ENCODE results near the gene UBE2Z. TPM values are rescaled to one million over a fixed set of nuclear protein-coding genes. Genes with fewer than 3 reads are reported as not detected.

The UBE2Z gene
- total and polyA plus RNA-seq, 7 experiments from 2014 or later = 52.1 to 96.6 (median 74.5) TPM

- Histone ChIP-seq H3K4me3 (ENCODE audit: low read length) (no peak overlapping the region), H3K4me1 (ENCODE audit: control insufficient read depth in 2 of 2, insufficient read depth in 2 of 2, low read length in 2 of 2) (no peaks in the 10 kb centered on the region), H3K36me3 (ENCODE audit: control insufficient read depth in 2 of 3, insufficient read depth in 3 of 3, low read length in 3 of 3) (peaks cover 28 to 96% (median 49%) of the 10 kb centered on the region in 3 experiments), H3K27me3 (ENCODE audit: control insufficient read depth in 2 of 2, insufficient read depth in 2 of 2, low read length in 2 of 2) (no peaks in the 10 kb centered on the region), H3K27ac (ENCODE audit: low read depth, low read length) (no peak overlapping the region), H3K9me3 (ENCODE audit: control insufficient read depth in 2 of 3, low read length in 3 of 3) (no peaks in the 10 kb centered on the region)
- peaks cover 0 to 15% (median 7%) of the 10 kb centered on the region in 7 donors for H3K4me1 Mint-ChIP-seq
- peak overlapping the region in 4 of 9 donors; percentile 8 to 57 (median 35) for H3K27ac Mint-ChIP-seq
- no peak for ATAC-seq
- peaks cover 14 to 44% (median 31%) of the 10 kb centered on the region in 5 donors for H3K36me3 Mint-ChIP-seq
- CTCF ChIA-PET = interaction anchor here (1.2 kb wide), 1 partner anchor 9 kb away, joined by 4 read pairs; no protein-coding TSS in a partner anchor
- no peak for DNase-seq
- no peak overlapping the region for H3K4me3 Mint-ChIP-seq
- no peaks in the 10 kb centered on the region for H3K27me3 Mint-ChIP-seq
- no peaks in the 10 kb centered on the region for H3K9me3 Mint-ChIP-seq
- intact Hi-C loops (cut with micrococcal nuclease) = no loop called here
- POLR2A ChIA-PET = interaction anchor here (0.6 kb wide), 1 partner anchor 1024 kb away, joined by 3 read pairs; no protein-coding TSS in a partner anchor
Measured at GRCh38 chr17:48925251-48925990, 17.2 kb downstream of the UBE2Z start.

- no peaks in the 10 kb centered on the region for H3K27me3 Mint-ChIP-seq
- no peak overlapping the region for H3K27ac ChIP-seq (ENCODE audit: low read depth, low read length)
- H3K9me3 Mint-ChIP-seq = no peaks in the 10 kb centered on the region
- intact Hi-C loops (cut with micrococcal nuclease) = no loop called here
- ATAC-seq (no peak), DNase-seq (no peak)
- no peaks in the 10 kb centered on the region for H3K9me3 ChIP-seq (ENCODE audit: control insufficient read depth in 2 of 3, low read length in 3 of 3)
- H3K27me3 ChIP-seq (ENCODE audit: control insufficient read depth in 2 of 2, insufficient read depth in 2 of 2, low read length in 2 of 2) = no peaks in the 10 kb centered on the region
- peaks cover 0 to 15% (median 6%) of the 10 kb centered on the region in 7 donors for H3K4me1 Mint-ChIP-seq
- ChIA-PET CTCF (interaction anchor here (1.2 kb wide), 1 partner anchor 9 kb away, joined by 4 read pairs; no protein-coding TSS in a partner anchor), POLR2A (interaction anchor here (0.6 kb wide), 1 partner anchor 1025 kb away, joined by 3 read pairs; no protein-coding TSS in a partner anchor)
- no peak overlapping the region for H3K4me3 Mint-ChIP-seq
- no peak overlapping the region for H3K4me3 ChIP-seq (ENCODE audit: low read length)
- peaks cover 26 to 96% (median 45%) of the 10 kb centered on the region in 3 experiments for H3K36me3 ChIP-seq (ENCODE audit: control insufficient read depth in 2 of 3, insufficient read depth in 3 of 3, low read length in 3 of 3)
- no peaks in the 10 kb centered on the region for H3K4me1 ChIP-seq (ENCODE audit: control insufficient read depth in 2 of 2, insufficient read depth in 2 of 2, low read length in 2 of 2)
- H3K27ac Mint-ChIP-seq = peak overlapping the region in 5 of 9 donors; percentile 8 to 47 (median 27)
- peaks cover 13 to 45% (median 28%) of the 10 kb centered on the region in 5 donors for H3K36me3 Mint-ChIP-seq
Measured at GRCh38 chr17:48925991-48926342, 17.8 kb downstream of the UBE2Z start.

- peak overlapping the region in 6 of 9 donors; percentile 51 to 75 (median 55) for H3K27ac Mint-ChIP-seq
- H3K36me3 Mint-ChIP-seq = peaks cover 7 to 50% (median 28%) of the 10 kb centered on the region in 5 donors
- ATAC-seq (no peak), DNase-seq (no peak)
- Histone ChIP-seq H3K4me3 (ENCODE audit: low read length) (no peak overlapping the region), H3K27ac (ENCODE audit: low read depth, low read length) (no peak overlapping the region), H3K27me3 (ENCODE audit: control insufficient read depth in 2 of 2, insufficient read depth in 2 of 2, low read length in 2 of 2) (no peaks in the 10 kb centered on the region), H3K36me3 (ENCODE audit: control insufficient read depth in 2 of 3, insufficient read depth in 3 of 3, low read length in 3 of 3) (peaks cover 14 to 97% (median 33%) of the 10 kb centered on the region in 3 experiments), H3K4me1 (ENCODE audit: control insufficient read depth in 2 of 2, insufficient read depth in 2 of 2, low read length in 2 of 2) (no peaks in the 10 kb centered on the region), H3K9me3 (ENCODE audit: control insufficient read depth in 2 of 3, low read length in 3 of 3) (no peaks in the 10 kb centered on the region)
- intact Hi-C loops (cut with micrococcal nuclease) = no loop called here
- H3K4me1 Mint-ChIP-seq = peaks cover 0 to 10% (median 5%) of the 10 kb centered on the region in 7 donors
- H3K9me3 Mint-ChIP-seq = no peaks in the 10 kb centered on the region
- POLR2A ChIA-PET = no interaction called here
- CTCF ChIA-PET = no interaction called here
- no peaks in the 10 kb centered on the region for H3K27me3 Mint-ChIP-seq
- no peak overlapping the region for H3K4me3 Mint-ChIP-seq
Measured at GRCh38 chr17:48927978-48928745, 20.0 kb downstream of the UBE2Z start.

GRCh38 chr17:48928876-48929811 lies 20.9 kb downstream of the UBE2Z start:
- ATAC-seq (no peak), DNase-seq (no peak)
- POLR2A ChIA-PET = interaction anchor here (0.7 to 1.4 kb wide), 4 partner anchors 15 to 263 kb away, joined by 3 to 4 read pairs (median 3); partner anchors contain the start of genes ATP5MC1, SNF8 and UBE2Z
- Histone ChIP-seq H3K9me3 (ENCODE audit: control insufficient read depth in 2 of 3, low read length in 3 of 3) (no peaks in the 10 kb centered on the region), H3K4me3 (ENCODE audit: low read length) (no peak overlapping the region), H3K36me3 (ENCODE audit: control insufficient read depth in 2 of 3, insufficient read depth in 3 of 3, low read length in 3 of 3) (peaks cover 11 to 97% (median 25%) of the 10 kb centered on the region in 3 experiments), H3K27ac (ENCODE audit: low read depth, low read length) (no peak overlapping the region), H3K4me1 (ENCODE audit: control insufficient read depth in 2 of 2, insufficient read depth in 2 of 2, low read length in 2 of 2) (no peaks in the 10 kb centered on the region), H3K27me3 (ENCODE audit: control insufficient read depth in 2 of 2, insufficient read depth in 2 of 2, low read length in 2 of 2) (no peaks in the 10 kb centered on the region)
- Mint-ChIP-seq H3K4me3 (no peak overlapping the region), H3K4me1 (peaks cover 0 to 10% (median 5%) of the 10 kb centered on the region in 7 donors), H3K36me3 (peaks cover 7 to 56% (median 29%) of the 10 kb centered on the region in 5 donors), H3K27me3 (no peaks in the 10 kb centered on the region), H3K27ac (peak overlapping the region in 4 of 9 donors; percentile 3 to 62 (median 28)), H3K9me3 (no peaks in the 10 kb centered on the region)
- intact Hi-C loops (cut with micrococcal nuclease) = no loop called here
- CTCF ChIA-PET = no interaction called here

GRCh38 chr17:48929812-48930165 lies 21.6 kb downstream of the UBE2Z start:
- Histone ChIP-seq H3K4me1 (ENCODE audit: control insufficient read depth in 2 of 2, insufficient read depth in 2 of 2, low read length in 2 of 2) (no peaks in the 10 kb centered on the region), H3K9me3 (ENCODE audit: control insufficient read depth in 2 of 3, low read length in 3 of 3) (no peaks in the 10 kb centered on the region), H3K4me3 (ENCODE audit: low read length) (no peak overlapping the region), H3K27me3 (ENCODE audit: control insufficient read depth in 2 of 2, insufficient read depth in 2 of 2, low read length in 2 of 2) (no peaks in the 10 kb centered on the region), H3K27ac (ENCODE audit: low read depth, low read length) (no peak overlapping the region), H3K36me3 (ENCODE audit: control insufficient read depth in 2 of 3, insufficient read depth in 3 of 3, low read length in 3 of 3) (peaks cover 7 to 97% (median 23%) of the 10 kb centered on the region in 3 experiments)
- Mint-ChIP-seq H3K27me3 (no peaks in the 10 kb centered on the region), H3K36me3 (peaks cover 7 to 58% (median 29%) of the 10 kb centered on the region in 5 donors), H3K4me1 (peaks cover 0 to 10% (median 5%) of the 10 kb centered on the region in 7 donors), H3K4me3 (no peak overlapping the region), H3K27ac (peak overlapping the region in 4 of 9 donors; percentile 3 to 62 (median 44)), H3K9me3 (no peaks in the 10 kb centered on the region)
- ChIA-PET CTCF (no interaction called here), POLR2A (interaction anchor here (0.6 to 1.4 kb wide), 5 partner anchors 13 to 263 kb away, joined by 3 to 4 read pairs (median 3); partner anchors contain the start of genes ATP5MC1, SNF8 and UBE2Z)
- DNase-seq (no peak), ATAC-seq (no peak)
- intact Hi-C loops (cut with micrococcal nuclease) = no loop called here

- no peaks in the 10 kb centered on the region for H3K4me1 ChIP-seq (ENCODE audit: control insufficient read depth in 2 of 2, insufficient read depth in 2 of 2, low read length in 2 of 2)
- CTCF ChIA-PET = no interaction called here
- H3K36me3 Mint-ChIP-seq = peaks cover 5 to 57% (median 26%) of the 10 kb centered on the region in 5 donors
Measured at GRCh38 chr17:48930435-48930873, 22.2 kb downstream of the UBE2Z start.

More at GRCh38 chr17:48930435-48930873, 22.2 kb downstream of the UBE2Z start:
- Mint-ChIP-seq H3K27ac (peak overlapping the region in 2 of 9 donors; percentile 3 to 43), H3K27me3 (no peaks in the 10 kb centered on the region), H3K4me1 (peaks cover 0 to 9% (median 5%) of the 10 kb centered on the region in 7 donors), H3K4me3 (no peak overlapping the region), H3K9me3 (peaks cover 0 to 2% (median 0%) of the 10 kb centered on the region in 11 donors)
- Histone ChIP-seq H3K9me3 (ENCODE audit: control insufficient read depth in 2 of 3, low read length in 3 of 3) (no peaks in the 10 kb centered on the region), H3K4me3 (ENCODE audit: low read length) (no peak overlapping the region), H3K27ac (ENCODE audit: low read depth, low read length) (no peak overlapping the region), H3K36me3 (ENCODE audit: control insufficient read depth in 2 of 3, insufficient read depth in 3 of 3, low read length in 3 of 3) (peaks cover 7 to 93% (median 20%) of the 10 kb centered on the region in 3 experiments), H3K27me3 (ENCODE audit: control insufficient read depth in 2 of 2, insufficient read depth in 2 of 2, low read length in 2 of 2) (no peaks in the 10 kb centered on the region)
- DNase-seq = no peak
- intact Hi-C loops (cut with micrococcal nuclease) = no loop called here
- POLR2A ChIA-PET = interaction anchor here (0.6 to 1.4 kb wide), 4 partner anchors 13 to 37 kb away, joined by 3 to 4 read pairs (median 3); partner anchors contain the start of genes ATP5MC1 and SNF8
- ATAC-seq = no peak
